ENCODE data around the gene FILIP1L.

The FILIP1L gene

DNA sequence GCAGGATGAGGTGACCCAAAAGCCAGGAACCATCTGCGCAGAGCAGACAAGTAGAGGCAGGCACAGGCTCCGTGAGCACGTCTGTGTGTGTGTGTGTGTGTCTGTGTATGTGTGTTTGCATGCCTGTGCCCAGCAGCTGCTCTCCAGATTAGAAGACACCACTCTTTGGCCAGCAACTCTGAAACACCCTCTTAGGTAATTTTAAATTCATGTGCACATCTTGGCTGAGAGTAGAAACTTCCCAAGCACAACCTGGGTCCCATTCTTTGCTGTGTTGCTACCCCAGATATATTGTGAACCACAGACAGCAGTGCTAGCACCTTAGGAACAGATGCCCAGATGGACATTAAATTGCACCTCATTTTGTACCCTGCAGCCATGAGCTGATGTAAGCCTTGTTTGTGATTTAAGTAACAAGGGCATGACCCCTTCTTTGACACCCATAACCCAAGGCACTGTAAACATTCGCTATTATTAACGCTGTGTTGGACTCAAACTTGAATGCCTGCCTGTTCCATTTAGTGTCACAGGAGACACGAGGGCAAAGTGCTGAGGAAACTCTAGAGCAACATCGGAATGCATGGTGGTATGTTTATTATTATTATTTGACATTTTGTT is at the start of gene FILIP1L:
TSS of gene FILIP1L (minus strand) at position 89 of the 618 bp plus-strand sequence.
- no peak within 1 kb of the TSS for H3K9ac ChIP-seq
- H3K79me2 ChIP-seq (ENCODE audit: insufficient read depth, low read depth) = no peaks in the 10 kb centered on the region
- no peak within 1 kb of the TSS for H3K4me2 ChIP-seq
- H3K27ac ChIP-seq = no peak within 1 kb of the TSS
- no peaks in the 10 kb centered on the region for H3K4me1 ChIP-seq (ENCODE audit: low read depth, poor library complexity, severe bottlenecking)
- no peaks in the 10 kb centered on the region for H4K20me1 ChIP-seq (ENCODE audit: insufficient read depth)
- no peak within 1 kb of the TSS for H2AFZ ChIP-seq (ENCODE audit: low read depth)
- no peaks in the 10 kb centered on the region for H3K36me3 ChIP-seq (ENCODE audit: insufficient read depth)
- H3K4me3 ChIP-seq (IDR thresholded peaks at IDR 0.05; ENCODE audit: insufficient read depth, low read depth, low read length) = no peak within 1 kb of the TSS
- no peaks in the 10 kb centered on the region for H3K27me3 ChIP-seq (ENCODE audit: insufficient read depth, low read depth)
- TF ChIP-seq CTCF (conservative IDR thresholded peaks at IDR 0.05; ENCODE audit: low read depth, low read length) = no peak

- no peak for TF ChIP-seq CTCF (conservative IDR thresholded peaks at IDR 0.05; ENCODE audit: low read depth, low read length)
- 0 out of 2 replicates have a peak, but pooled peaks cover 2% of the 10 kb centered on the region for H3K36me3 ChIP-seq (ENCODE audit: insufficient read depth)
- no peaks in the 10 kb centered on the region for H3K4me1 ChIP-seq (ENCODE audit: low read depth, poor library complexity, severe bottlenecking)
- no peak overlapping the region for H3K4me3 ChIP-seq (IDR thresholded peaks at IDR 0.05; ENCODE audit: insufficient read depth, low read depth, low read length)
- H3K27me3 ChIP-seq (ENCODE audit: insufficient read depth, low read depth) = no peaks in the 10 kb centered on the region
- H3K9ac ChIP-seq = no peak overlapping the region
- H2AFZ ChIP-seq (ENCODE audit: low read depth) = no peak overlapping the region
- no peak overlapping the region for H3K4me2 ChIP-seq
- no peaks in the 10 kb centered on the region for H3K79me2 ChIP-seq (ENCODE audit: insufficient read depth, low read depth)
- H4K20me1 ChIP-seq (ENCODE audit: insufficient read depth) = no peaks in the 10 kb centered on the region
- H3K27ac ChIP-seq = no peak overlapping the region
Measured at GRCh38 chr3:100163787-100164186, 49.5 kb upstream of the FILIP1L start.

DNA sequence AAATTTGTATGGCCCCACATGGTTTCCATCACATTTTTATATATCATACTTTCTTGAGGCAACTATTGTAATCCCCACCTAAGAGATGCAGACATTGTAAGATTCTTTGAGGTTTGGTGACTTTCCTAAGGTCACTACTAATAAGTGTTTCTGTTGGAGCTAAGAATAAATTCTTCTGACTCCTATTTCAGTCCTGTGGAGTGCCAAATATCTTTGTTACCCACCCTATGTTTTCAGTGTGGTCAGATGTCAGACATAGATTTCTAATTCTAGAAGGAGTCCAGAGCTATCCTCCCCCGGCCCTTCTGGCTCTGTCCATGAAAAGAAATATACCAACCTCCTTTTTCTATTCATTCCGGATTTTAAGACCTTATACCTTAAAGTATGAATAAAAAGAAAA is 46.2 kb upstream of the FILIP1L start:
- Histone ChIP-seq H3K4me2 (no peak overlapping the region), H2AFZ (ENCODE audit: low read depth) (no peak overlapping the region), H3K4me3 (IDR thresholded peaks at IDR 0.05; ENCODE audit: insufficient read depth, low read depth, low read length) (no peak overlapping the region), H3K27ac (no peak overlapping the region), H4K20me1 (ENCODE audit: insufficient read depth) (no peaks in the 10 kb centered on the region), H3K79me2 (ENCODE audit: insufficient read depth, low read depth) (no peaks in the 10 kb centered on the region), H3K4me1 (ENCODE audit: low read depth, poor library complexity, severe bottlenecking) (no peaks in the 10 kb centered on the region), H3K27me3 (ENCODE audit: insufficient read depth, low read depth) (no peaks in the 10 kb centered on the region), H3K36me3 (ENCODE audit: insufficient read depth) (0 out of 2 replicates have a peak, but pooled peaks cover 2% of the 10 kb centered on the region), H3K9ac (no peak overlapping the region)
- no peak for TF ChIP-seq CTCF (conservative IDR thresholded peaks at IDR 0.05; ENCODE audit: low read depth, low read length)

DNA sequence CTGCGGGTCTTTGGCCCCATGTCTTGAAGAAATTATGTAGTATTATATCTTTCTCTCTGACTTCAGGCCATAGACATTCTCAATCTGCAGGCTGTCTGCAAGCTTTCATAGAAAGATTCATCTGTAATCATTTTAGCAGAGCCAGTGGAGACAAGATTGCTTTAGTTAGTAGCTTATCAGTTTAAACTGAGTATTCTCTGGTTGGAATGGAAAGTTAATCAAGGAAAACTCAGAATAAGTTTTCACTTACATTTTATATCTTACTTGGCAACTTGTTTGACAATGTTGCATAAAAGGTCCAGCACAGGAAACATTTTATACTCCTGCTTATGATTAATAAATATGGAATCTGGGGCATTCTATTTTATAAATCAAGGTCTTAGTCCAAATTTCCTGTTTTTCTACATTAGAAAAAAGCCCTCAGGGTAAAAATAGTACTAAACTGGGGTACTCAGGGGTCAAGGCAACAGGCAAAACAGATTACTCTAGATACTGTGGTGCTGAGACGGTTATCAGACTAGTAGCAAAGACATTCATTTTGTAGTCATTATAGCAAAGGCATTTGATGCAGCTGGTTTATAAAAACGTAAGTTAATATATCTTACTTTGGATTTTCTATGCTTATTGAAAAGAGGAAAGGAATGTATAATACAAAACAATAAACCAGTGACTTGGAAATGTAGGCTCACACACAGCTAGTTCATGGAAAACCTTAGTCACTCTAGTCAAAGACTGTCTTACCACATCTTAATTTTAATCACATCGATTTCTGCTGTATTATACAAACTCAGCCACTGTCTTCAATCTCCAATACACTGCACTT is 45.2 kb upstream of the FILIP1L start:
- H3K4me3 ChIP-seq (IDR thresholded peaks at IDR 0.05; ENCODE audit: insufficient read depth, low read depth, low read length) = no peak overlapping the region
- H3K4me1 ChIP-seq (ENCODE audit: low read depth, poor library complexity, severe bottlenecking) = no peaks in the 10 kb centered on the region
- H3K27me3 ChIP-seq (ENCODE audit: insufficient read depth, low read depth) = no peaks in the 10 kb centered on the region
- H3K9ac ChIP-seq = no peak overlapping the region
- no peak overlapping the region for H2AFZ ChIP-seq (ENCODE audit: low read depth)
- no peak overlapping the region for H3K27ac ChIP-seq
- H3K36me3 ChIP-seq (ENCODE audit: insufficient read depth) = 0 out of 2 replicates have a peak, but pooled peaks cover 2% of the 10 kb centered on the region
- no peaks in the 10 kb centered on the region for H4K20me1 ChIP-seq (ENCODE audit: insufficient read depth)
- no peaks in the 10 kb centered on the region for H3K79me2 ChIP-seq (ENCODE audit: insufficient read depth, low read depth)
- H3K4me2 ChIP-seq = no peak overlapping the region
- TF ChIP-seq CTCF (conservative IDR thresholded peaks at IDR 0.05; ENCODE audit: low read depth, low read length) = no peak
